Spleen (tissue), 11 donors: ENCODE results near the gene FAH. TPM values are rescaled to one million over a fixed set of nuclear protein-coding genes. Genes with fewer than 3 reads are reported as not detected.

Source experiments
- DNase-seq: peaks from one replicate; pipeline ENCODE4 v3.0.0-alpha.2; 2020
- H3K27ac ChIP-seq, 8 donors: fragments of 200-600 bp; sonication (generic) in 7 of 8; 1 replicate in 4 of 8; 2 replicates in 4 of 8; pipeline versions ENCODE4 v1.5.0 to v1.8.0; 2016 to 2021; ENCODE audit warnings: inconsistent platforms in 4 of 8, mild to moderate bottlenecking in 4 of 8, moderate library complexity in 1 of 8
- H3K27me3 ChIP-seq, 7 donors: fragments of 200-600 bp; sonication (generic) in 6 of 7; replicated peaks in 1 of 7; 1 replicate in 4 of 7; 2 replicates in 3 of 7; pipeline versions ENCODE4 v1.5.0 to v1.8.0; 2016 to 2021; ENCODE audit warnings: inconsistent platforms in 3 of 7, mild to moderate bottlenecking in 1 of 7
- H3K36me3 ChIP-seq, 6 donors: fragments of 200-600 bp; sonication (generic) in 5 of 6; 1 replicate in 4 of 6; 2 replicates in 2 of 6; pipeline versions ENCODE4 v1.5.0 to v1.8.0; 2016 to 2021; ENCODE audit warnings: inconsistent platforms in 2 of 6
- H3K4me1 ChIP-seq, 6 donors: fragments of 200-600 bp; sonication (generic) in 5 of 6; 1 replicate in 3 of 6; 2 replicates in 3 of 6; pipeline versions ENCODE4 v1.5.0 to v1.8.0; 2016 to 2021; ENCODE audit warnings: inconsistent platforms in 3 of 6
- H3K4me3 ChIP-seq, 8 donors: fragments of 200-600 bp; sonication (generic) in 7 of 8; 1 replicate in 4 of 8; 2 replicates in 4 of 8; pipeline versions ENCODE4 v1.5.0 to v1.8.0; 2016 to 2021; ENCODE audit warnings: inconsistent platforms in 4 of 8, mild to moderate bottlenecking in 4 of 8, moderate library complexity in 2 of 8
- H3K9me3 ChIP-seq, 8 donors: fragments of 200-600 bp; sonication (generic) in 7 of 8; 1 replicate in 4 of 8; 2 replicates in 4 of 8; pipeline versions ENCODE4 v1.5.0 to v1.8.0; 2016 to 2021; ENCODE audit warnings: inconsistent platforms in 4 of 8
- CTCF ChIP-seq, 11 experiments: fragments of 200-600 bp in 7 of 11; fragments of 450-650 bp in 4 of 11; sonication (generic) in 4 of 11; IDR thresholded peaks in 8 of 11; conservative IDR thresholded peaks in 3 of 11; 1 replicate in 7 of 11; 2 replicates in 4 of 11; pipeline versions ENCODE4 v1.4.0 to v1.8.0; 2016 to 2021; ENCODE audit warnings: antibody characterized with exemption in 11 of 11, inconsistent platforms in 4 of 11, mild to moderate bottlenecking in 1 of 11
- POLR2A ChIP-seq, 3 donors: fragments of 450-650 bp; IDR thresholded peaks; one replicate each; pipeline ENCODE4 v1.5.1; 2017; ENCODE audit warnings: antibody characterized with exemption in 3 of 3, mild to moderate bottlenecking in 1 of 3
- POLR2AphosphoS5 ChIP-seq, 3 donors: sonication (generic); formaldehyde crosslinking; IDR thresholded peaks; one replicate each; pipeline ENCODE4 v1.5.1; 2017; ENCODE audit warnings: antibody characterized with exemption in 3 of 3
- WGBS, 5 donors: extraction: QIAGEN DNeasy Blood & Tissue Kit in 3 of 5; methylation state at CpG; one replicate each; pipeline versions ENCODE4 v1.1.5 to v1.1.7; 2013 to 2018; 5-methylcytosine and 5-hydroxymethylcytosine counted together
- intact Hi-C: fragments of 100-400 bp; cut with DNase I; formaldehyde crosslinking; loops from one replicate; pipeline ENCODE4 v1.15.0; 2023; ENCODE audit warnings: low total_unique reads
- polyA plus RNA-seq, 3 donors: library from polyadenylated mRNA; stranded (reverse); fragments of 200-250 nt; gene quantifications; one replicate each; pipeline ENCODE4 v1.2.1, GENCODE V29; 2013
- total RNA-seq, 7 donors: library from RNA; depleted of rRNA in 3 of 7; stranded (reverse); fragments of >200 nt in 3 of 7; fragmentation: NEBNext Ultra II Directional in 4 of 7; extraction: Animal tissue kit (Norgen Biotek cat#: 25700) in 4 of 7; gene quantifications; one replicate each; pipeline versions ENCODE4 v1.1.0 to v1.2.1, GENCODE V29; 2016 to 2021
- donor health status: healthy with polysubstance abuse.
- donor health status: DM: no; HTN: no; CAD: no; lungs with moderate emphysema.
- donor health status: DM: no; HTN: no; CAD: no.
- donor health status: Bipolar disorder and iron deficiency.
- donor health status: healthy.
- donor health status: DM: no; HTN: no; CAD: no.
- donor health status: DM: yes; HTN: yes; CAD: no.

Gene FAH
- total and polyA plus RNA-seq, 10 donors = 8.5 to 33.1 (median 21.2) TPM

GRCh38 chr15:80211976-80212375 is 59.2 kb downstream of the FAH start:
- WGBS, 5 donors = 52 to 80% (median 70%) methylated on average over 1 of the region's 1 CpG

GRCh38 chr15:80214910-80215309 is 62.1 kb downstream of the FAH start:
- no peak for TF ChIP-seq POLR2A (IDR thresholded peaks at IDR 0.05)
- TF ChIP-seq POLR2AphosphoS5 (IDR thresholded peaks at IDR 0.05) = no peak
- TF ChIP-seq CTCF (IDR thresholded peaks at IDR 0.05 in 8 of 11, conservative IDR thresholded peaks at IDR 0.05 in 3 of 11) = no peak

More at GRCh38 chr15:80211976-80212375, 59.2 kb downstream of the FAH start:
- Histone ChIP-seq H3K27ac (no peak overlapping the region), H3K36me3 (no peaks in the 10 kb centered on the region), H3K4me3 (no peak overlapping the region), H3K27me3 (peaks cover 0 to 20% (median 0%) of the 10 kb centered on the region in 7 donors), H3K4me1 (no peaks in the 10 kb centered on the region), H3K9me3 (peaks cover 0 to 7% (median 0%) of the 10 kb centered on the region in 8 donors)
- TF ChIP-seq POLR2A (IDR thresholded peaks at IDR 0.05) = no peak
- TF ChIP-seq POLR2AphosphoS5 (IDR thresholded peaks at IDR 0.05) = no peak
- TF ChIP-seq CTCF (IDR thresholded peaks at IDR 0.05 in 8 of 11, conservative IDR thresholded peaks at IDR 0.05 in 3 of 11) = no peak
- no peak for DNase-seq
- intact Hi-C loops = no loop called here

GRCh38 chr15:80216141-80216540 is 63.3 kb downstream of the FAH start:
- WGBS, 5 donors = 90 to 96% (median 95%) methylated on average over 5 of the region's 5 CpGs
- H3K36me3 ChIP-seq = no peaks in the 10 kb centered on the region
- H3K27ac ChIP-seq = no peak overlapping the region
- intact Hi-C loops = no loop called here
- H3K27me3 ChIP-seq = peaks cover 0 to 1% (median 0%) of the 10 kb centered on the region in 7 donors
- peaks cover 0 to 7% (median 0%) of the 10 kb centered on the region in 8 donors for H3K9me3 ChIP-seq
- H3K4me1 ChIP-seq = no peaks in the 10 kb centered on the region
- H3K4me3 ChIP-seq = no peak overlapping the region
- no peak for DNase-seq
- TF ChIP-seq POLR2AphosphoS5 (IDR thresholded peaks at IDR 0.05) (no peak), CTCF (IDR thresholded peaks at IDR 0.05 in 8 of 11, conservative IDR thresholded peaks at IDR 0.05 in 3 of 11) (no peak), POLR2A (IDR thresholded peaks at IDR 0.05) (no peak)

More at GRCh38 chr15:80214910-80215309, 62.1 kb downstream of the FAH start:
- intact Hi-C loops = no loop called here
- H3K4me1 ChIP-seq = no peaks in the 10 kb centered on the region
- peaks cover 0 to 7% (median 0%) of the 10 kb centered on the region in 8 donors for H3K9me3 ChIP-seq
- no peaks in the 10 kb centered on the region for H3K36me3 ChIP-seq
- H3K4me3 ChIP-seq = no peak overlapping the region
- H3K27me3 ChIP-seq = no peaks in the 10 kb centered on the region
- no peak for DNase-seq
- WGBS, 5 donors = 75 to 92% (median 81%) methylated on average over 2 of the region's 2 CpGs
- no peak overlapping the region for H3K27ac ChIP-seq

GRCh38 chr15:80216911-80217310 is 64.1 kb downstream of the FAH start:
- Histone ChIP-seq H3K4me3 (no peak overlapping the region), H3K36me3 (no peaks in the 10 kb centered on the region), H3K27ac (no peak overlapping the region), H3K27me3 (peaks cover 0 to 7% (median 0%) of the 10 kb centered on the region in 7 donors), H3K9me3 (peaks cover 0 to 7% (median 0%) of the 10 kb centered on the region in 8 donors), H3K4me1 (no peaks in the 10 kb centered on the region)
- DNase-seq = no peak
- intact Hi-C loops = no loop called here
- TF ChIP-seq POLR2AphosphoS5 (IDR thresholded peaks at IDR 0.05) (no peak), POLR2A (IDR thresholded peaks at IDR 0.05) (no peak), CTCF (IDR thresholded peaks at IDR 0.05 in 8 of 11, conservative IDR thresholded peaks at IDR 0.05 in 3 of 11) (no peak)
- WGBS, 5 donors = 86 to 98% (median 91%) methylated on average over 1 of the region's 1 CpG
